GM21390 (cell line): ENCODE measurements around the gene CNTNAP2.

ENCODE experiments used
- ATAC-seq: cut with Tn5 transposase; IDR thresholded peaks from one replicate; pipeline ENCODE4 v1.9.1; 2021; ENCODE audit not compliant: unreplicated experiment

CNTNAP2 gene

DNA sequence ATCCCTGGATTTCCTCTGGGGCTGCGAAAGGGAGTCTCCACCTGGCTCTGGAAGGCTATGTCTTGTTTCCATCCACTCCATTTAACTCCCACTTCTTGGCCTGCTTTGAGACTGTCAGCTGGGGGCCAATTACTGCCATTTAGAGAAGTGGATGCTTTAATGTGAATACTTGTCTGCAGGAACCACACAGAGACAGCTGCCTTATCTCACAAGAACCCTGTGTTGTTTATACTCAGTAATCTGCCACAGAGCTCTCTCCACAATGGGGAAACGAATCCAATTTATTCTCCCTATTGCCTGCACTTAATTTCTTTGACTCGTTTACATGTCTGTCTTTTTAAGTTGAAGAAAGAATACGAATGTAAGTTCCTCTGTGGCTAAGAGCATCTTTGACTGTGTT lies 1687.0 kb downstream of the CNTNAP2 start:
- no peak for ATAC-seq

GRCh38 chr7:147804032-147804431 lies 1687.4 kb downstream of the CNTNAP2 start:
- ATAC-seq = no peak

GRCh38 chr7:147805996-147806576 lies 1689.5 kb downstream of the CNTNAP2 start:
- ATAC-seq = no peak

DNA sequence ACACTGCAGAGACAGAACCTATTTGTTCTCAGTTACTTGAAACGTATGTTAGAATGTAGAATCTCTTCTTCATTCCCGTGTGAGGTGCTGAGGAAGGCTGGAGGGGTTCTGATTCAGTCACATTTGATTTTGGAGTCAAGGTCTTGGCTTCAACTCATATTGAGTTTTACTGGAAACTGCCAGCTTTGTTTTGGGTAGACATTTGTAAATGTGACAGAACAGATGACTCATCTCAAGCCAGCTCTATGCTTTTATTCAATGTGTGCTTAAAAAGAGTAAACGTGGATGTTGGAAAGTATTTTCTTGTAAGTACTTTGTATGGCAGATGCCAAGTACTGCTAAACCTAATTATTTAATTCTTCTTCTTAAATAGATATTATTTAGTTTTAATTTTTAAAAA lies 1693.2 kb downstream of the CNTNAP2 start:
- ATAC-seq = no peak

- ATAC-seq = no peak
Measured at GRCh38 chr7:147810269-147810668, 1693.7 kb downstream of the CNTNAP2 start.

- no peak for ATAC-seq
Measured at GRCh38 chr7:147811923-147812322, 1695.3 kb downstream of the CNTNAP2 start.

- ATAC-seq = no peak
Measured at GRCh38 chr7:147813316-147813715, 1696.7 kb downstream of the CNTNAP2 start.

GRCh38 chr7:147818317-147818716 lies 1701.7 kb downstream of the CNTNAP2 start:
- ATAC-seq = no peak

- ATAC-seq = no peak
Measured at GRCh38 chr7:147824671-147825070, 1708.1 kb downstream of the CNTNAP2 start.

GRCh38 chr7:147829016-147829415 lies 1712.4 kb downstream of the CNTNAP2 start:
- ATAC-seq = no peak

GRCh38 chr7:147833557-147833956 lies 1717.0 kb downstream of the CNTNAP2 start:
- no peak for ATAC-seq

GRCh38 chr7:147833970-147834369 lies 1717.4 kb downstream of the CNTNAP2 start:
- ATAC-seq = no peak

DNA sequence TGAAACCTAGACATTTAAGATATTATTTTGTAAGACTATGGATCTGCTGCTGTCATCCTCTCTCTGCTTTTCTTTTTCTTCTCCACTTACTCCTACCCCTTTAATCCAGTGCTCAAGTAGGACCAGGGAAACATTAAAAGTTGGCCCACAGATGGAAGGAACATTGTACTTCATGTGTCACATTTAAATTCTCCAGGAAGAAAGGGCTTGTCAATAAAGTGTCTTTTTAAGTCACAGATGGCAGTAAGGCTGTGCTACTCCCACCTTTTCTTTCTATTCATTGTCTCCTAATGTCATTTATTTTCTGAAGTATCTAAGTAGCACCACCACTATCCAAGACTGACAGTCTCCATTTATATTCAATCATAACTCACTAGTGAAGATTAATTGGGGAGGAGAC lies 1736.2 kb downstream of the CNTNAP2 start:
- ATAC-seq = no peak

DNA sequence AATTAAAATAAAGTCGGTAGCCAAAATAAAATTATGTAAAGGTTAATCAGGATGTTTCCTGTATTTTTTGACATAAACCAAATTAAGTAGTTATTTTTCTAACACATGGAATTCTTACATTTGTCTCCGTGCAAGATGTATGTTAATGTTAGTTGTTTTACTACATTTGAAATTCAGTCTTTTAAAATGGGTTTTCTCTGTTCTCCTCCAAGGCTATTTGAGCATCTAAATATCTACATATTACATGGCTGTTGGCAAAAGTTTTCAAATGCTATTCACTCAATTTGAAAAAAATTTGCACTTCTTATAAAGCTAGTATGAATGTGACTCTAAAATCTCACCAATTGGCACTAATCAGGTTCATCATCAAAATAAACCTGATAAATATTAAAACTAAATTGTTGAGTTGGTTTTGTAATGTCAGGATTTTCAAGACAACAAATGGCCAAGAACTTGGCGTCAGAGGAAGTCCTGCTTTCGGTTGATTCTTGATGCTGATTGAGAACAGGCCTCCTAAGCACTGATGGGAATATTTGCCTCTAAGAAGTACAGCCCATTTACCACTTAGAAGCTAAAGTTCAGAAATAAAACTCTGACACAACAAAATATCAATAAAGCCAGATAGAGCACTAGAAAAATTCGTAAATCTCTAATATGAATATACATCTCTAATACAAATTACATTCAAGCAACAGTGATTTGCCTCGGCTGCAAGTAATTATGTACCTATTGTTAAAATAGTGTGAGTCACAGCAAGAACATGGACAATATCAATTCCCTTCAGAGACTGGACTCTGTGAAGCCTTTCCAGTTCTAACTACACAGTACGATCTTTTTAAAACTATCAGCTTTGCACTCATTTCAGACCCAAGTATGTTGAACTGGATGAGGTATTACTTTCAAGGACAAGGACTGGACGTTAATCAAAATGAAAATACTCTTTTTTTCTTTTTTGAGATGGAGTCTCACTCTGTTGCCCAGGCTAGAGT lies 1740.8 kb downstream of the CNTNAP2 start:
- no peak for ATAC-seq

DNA sequence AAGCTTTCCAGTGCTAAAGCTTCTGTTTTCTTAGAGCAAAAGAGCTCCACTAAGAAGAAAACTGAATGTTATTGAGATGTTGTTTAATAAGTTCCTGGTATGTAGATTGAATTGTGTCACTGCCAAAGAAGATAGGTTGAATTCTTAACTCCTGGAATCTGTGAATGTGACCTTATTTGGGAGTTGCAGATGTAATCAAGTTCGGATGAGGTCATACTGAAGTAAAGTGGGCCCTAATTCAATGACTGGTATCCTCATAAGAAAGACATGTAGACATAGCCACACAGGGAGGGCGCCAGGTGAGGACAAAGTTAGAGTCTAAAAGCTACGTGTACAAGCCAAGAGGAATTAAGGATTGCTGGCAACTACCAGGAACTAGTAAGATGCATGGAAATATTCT lies 1741.8 kb downstream of the CNTNAP2 start:
- ATAC-seq = no peak

DNA sequence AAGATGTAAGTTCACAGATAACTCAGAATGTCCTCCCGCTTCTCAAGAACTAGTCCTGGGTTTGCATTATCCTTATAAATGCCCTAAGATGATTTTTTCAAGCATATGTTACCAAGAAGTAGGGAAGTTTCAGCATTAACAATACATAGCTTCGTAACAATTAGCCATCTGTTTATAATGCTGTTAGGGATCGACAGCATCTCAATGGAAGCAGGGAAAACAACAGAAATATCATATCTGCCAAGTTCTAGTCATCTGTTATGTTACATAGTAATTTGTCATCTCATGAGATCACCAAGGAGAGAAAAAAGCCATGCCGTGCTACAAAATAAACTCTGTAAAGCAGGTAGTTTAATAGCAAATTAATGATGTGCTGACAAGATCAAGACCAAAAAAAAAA lies 1742.4 kb downstream of the CNTNAP2 start:
- ATAC-seq = no peak

DNA sequence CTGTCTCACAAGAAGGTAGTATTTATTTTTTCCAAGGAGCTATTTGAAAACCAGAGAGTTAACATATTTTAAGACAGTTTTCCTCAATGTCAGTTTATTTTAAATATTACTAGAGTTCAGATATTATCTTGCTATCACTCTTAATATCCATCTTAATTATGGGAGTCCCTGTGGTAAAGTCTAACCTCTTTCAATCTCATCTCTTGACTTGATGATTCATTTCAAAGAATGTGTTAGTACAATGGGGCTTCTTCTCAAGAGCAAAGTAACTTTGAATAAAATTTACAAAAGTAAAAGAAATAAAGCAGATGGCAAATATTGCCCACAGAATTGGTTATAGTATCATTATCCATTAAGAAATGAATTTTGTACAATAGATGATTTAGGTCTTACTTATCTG lies 1742.9 kb downstream of the CNTNAP2 start:
- ATAC-seq = no peak

GRCh38 chr7:147861058-147861716 lies 1744.6 kb downstream of the CNTNAP2 start:
- ATAC-seq = no peak

DNA sequence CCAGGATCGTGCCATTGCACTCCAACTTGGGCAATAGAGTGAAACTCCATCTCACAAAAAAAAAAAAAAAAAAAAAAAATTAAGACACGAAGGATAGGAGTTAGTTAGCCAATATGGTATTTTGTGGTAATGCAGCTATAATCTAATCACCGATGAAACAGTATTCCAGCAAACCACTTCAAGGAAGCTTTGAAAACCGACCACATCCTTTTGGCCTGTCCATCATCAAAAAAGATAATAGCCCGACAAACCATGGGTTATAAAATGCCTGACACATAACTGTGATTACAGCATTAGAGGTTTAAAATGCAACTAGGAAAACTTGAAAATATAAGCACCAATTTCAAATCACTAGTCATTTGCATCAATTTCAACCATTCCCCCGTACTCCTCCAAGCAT lies 1745.3 kb downstream of the CNTNAP2 start:
- ATAC-seq = no peak

GRCh38 chr7:147869456-147869855 lies 1752.9 kb downstream of the CNTNAP2 start:
- no peak for ATAC-seq

GRCh38 chr7:147878912-147879661 lies 1762.5 kb downstream of the CNTNAP2 start:
- no peak for ATAC-seq
